MG63 (cell line): ENCODE results near the gene HNRNPA3. TPM values are rescaled to one million over a fixed set of nuclear protein-coding genes. Genes with fewer than 3 reads are reported as not detected.
"Not testable (repeated sequence)": the region's sequence is repeated elsewhere in the genome, so short reads cannot be mapped to it uniquely, and the experiment has no call there.

ENCODE experiments used
- DNase-seq: peaks from one replicate; pipeline ENCODE4 v3.0.0-alpha.2; 2020
- H3K27me3 ChIP-seq: fragments of 250-450 bp; sonication (Bioruptor Pico); 2 replicates; pipeline ENCODE4 v1.5.1; 2020; ENCODE audit warnings: mild to moderate bottlenecking, moderate library complexity
- H3K36me3 ChIP-seq: fragments of 250-450 bp; sonication (Bioruptor Pico); 2 replicates; pipeline ENCODE4 v1.5.1; 2020; ENCODE audit warnings: mild to moderate bottlenecking, moderate library complexity
- H3K4me3 ChIP-seq: fragments of 250-450 bp; sonication (Bioruptor Pico); 2 replicates; pipeline ENCODE4 v1.5.1; 2020; ENCODE audit warnings: mild to moderate bottlenecking, moderate library complexity
- H3K9me3 ChIP-seq: fragments of 250-450 bp; sonication (Bioruptor Pico); 2 replicates; pipeline ENCODE4 v1.5.1; 2020; ENCODE audit warnings: mild to moderate bottlenecking, moderate library complexity
- total RNA-seq: library from RNA; depleted of rRNA; stranded (reverse); fragments of >200 nt; shearing (Covaris generic); gene quantifications from 2 replicates; pipeline ENCODE4 v1.2.3, GENCODE V29; 2014; ENCODE audit warnings: low replicate concordance

HNRNPA3 gene
- total RNA-seq, 1 experiment from 2014 or later = 21.1 TPM

- H3K36me3 ChIP-seq = peaks cover 89% of the 10 kb centered on the region
- no peak for DNase-seq
- no peaks in the 10 kb centered on the region for H3K9me3 ChIP-seq
- H3K27me3 ChIP-seq = no peaks in the 10 kb centered on the region
- H3K4me3 ChIP-seq = no peak overlapping the region
Measured at GRCh38 chr2:177217247-177217843, 4.8 kb downstream of the HNRNPA3 start.

GRCh38 chr2:177219787-177220186, 7.2 kb downstream of the HNRNPA3 start:
- not testable (repeated sequence) for H3K27me3 ChIP-seq, DNase-seq
- H3K36me3 ChIP-seq = peaks cover 90% of the 10 kb centered on the region

GRCh38 chr2:177221534-177221933, 8.9 kb downstream of the HNRNPA3 start:
- no peak for DNase-seq
- Histone ChIP-seq H3K36me3 (peaks cover 82% of the 10 kb centered on the region), H3K9me3 (no peaks in the 10 kb centered on the region), H3K4me3 (no peak overlapping the region), H3K27me3 (no peaks in the 10 kb centered on the region)

More at GRCh38 chr2:177219787-177220186, 7.2 kb downstream of the HNRNPA3 start:
- H3K4me3 ChIP-seq, H3K9me3 ChIP-seq: not testable (repeated sequence)

GRCh38 chr2:177221970-177222369, 9.4 kb downstream of the HNRNPA3 start:
- Histone ChIP-seq H3K9me3 (no peaks in the 10 kb centered on the region), H3K4me3 (no peak overlapping the region), H3K36me3 (peaks cover 80% of the 10 kb centered on the region), H3K27me3 (no peaks in the 10 kb centered on the region)
- DNase-seq = no peak

GRCh38 chr2:177223436-177223835, 10.8 kb downstream of the HNRNPA3 start:
- H3K27me3 ChIP-seq, H3K4me3 ChIP-seq, H3K9me3 ChIP-seq, DNase-seq: not testable (repeated sequence)
- H3K36me3 ChIP-seq = peaks cover 74% of the 10 kb centered on the region

GRCh38 chr2:177225965-177226360, 13.4 kb downstream of the HNRNPA3 start:
- Histone ChIP-seq H3K36me3 (peaks cover 76% of the 10 kb centered on the region), H3K27me3 (no peaks in the 10 kb centered on the region), H3K4me3 (no peak overlapping the region), H3K9me3 (no peaks in the 10 kb centered on the region)
- no peak for DNase-seq

GRCh38 chr2:177229442-177230242, 17.0 kb downstream of the HNRNPA3 start:
- no peak overlapping the region for H3K4me3 ChIP-seq
- H3K9me3 ChIP-seq = no peaks in the 10 kb centered on the region
- H3K27me3 ChIP-seq = no peaks in the 10 kb centered on the region
- no peak for DNase-seq
- H3K36me3 ChIP-seq = peaks cover 81% of the 10 kb centered on the region

- H3K36me3 ChIP-seq = peaks cover 89% of the 10 kb centered on the region
Measured at GRCh38 chr2:177231270-177231669, 18.7 kb downstream of the HNRNPA3 start.

GRCh38 chr2:177232098-177232704, 19.6 kb downstream of the HNRNPA3 start:
- no peaks in the 10 kb centered on the region for H3K9me3 ChIP-seq
- H3K36me3 ChIP-seq = peaks cover 88% of the 10 kb centered on the region
- no peak overlapping the region for H3K4me3 ChIP-seq
- H3K27me3 ChIP-seq = no peaks in the 10 kb centered on the region
- no peak for DNase-seq

More at GRCh38 chr2:177231270-177231669, 18.7 kb downstream of the HNRNPA3 start:
- Histone ChIP-seq H3K4me3 (no peak overlapping the region), H3K9me3 (no peaks in the 10 kb centered on the region), H3K27me3 (no peaks in the 10 kb centered on the region)
- no peak for DNase-seq

- no peak overlapping the region for H3K4me3 ChIP-seq
- peaks cover 92% of the 10 kb centered on the region for H3K36me3 ChIP-seq
- DNase-seq = no peak
- H3K9me3 ChIP-seq = no peaks in the 10 kb centered on the region
- no peaks in the 10 kb centered on the region for H3K27me3 ChIP-seq
Measured at GRCh38 chr2:177234267-177234666, 21.7 kb downstream of the HNRNPA3 start.

GRCh38 chr2:177235855-177236437, 23.4 kb downstream of the HNRNPA3 start:
- peaks cover 83% of the 10 kb centered on the region for H3K36me3 ChIP-seq
- no peak overlapping the region for H3K4me3 ChIP-seq
- H3K9me3 ChIP-seq = no peaks in the 10 kb centered on the region
- no peak for DNase-seq
- H3K27me3 ChIP-seq = no peaks in the 10 kb centered on the region

- peaks cover 63% of the 10 kb centered on the region for H3K36me3 ChIP-seq
Measured at GRCh38 chr2:177237932-177238331, 25.3 kb downstream of the HNRNPA3 start.

GRCh38 chr2:177239053-177239452, 26.5 kb downstream of the HNRNPA3 start:
- H3K36me3 ChIP-seq = peaks cover 60% of the 10 kb centered on the region
- no peaks in the 10 kb centered on the region for H3K9me3 ChIP-seq
- H3K27me3 ChIP-seq = no peaks in the 10 kb centered on the region
- H3K4me3 ChIP-seq = no peak overlapping the region
- DNase-seq = no peak

More at GRCh38 chr2:177237932-177238331, 25.3 kb downstream of the HNRNPA3 start:
- H3K4me3 ChIP-seq = no peak overlapping the region
- H3K27me3 ChIP-seq = no peaks in the 10 kb centered on the region
- no peak for DNase-seq
- no peaks in the 10 kb centered on the region for H3K9me3 ChIP-seq

GRCh38 chr2:177239932-177240630, 27.5 kb downstream of the HNRNPA3 start:
- no peak overlapping the region for H3K4me3 ChIP-seq
- DNase-seq = no peak

GRCh38 chr2:177241711-177242120, 29.1 kb downstream of the HNRNPA3 start:
- no peak for DNase-seq
- Histone ChIP-seq H3K4me3 (peak overlapping the region; percentile 14), H3K27me3 (no peaks in the 10 kb centered on the region), H3K9me3 (no peaks in the 10 kb centered on the region), H3K36me3 (peaks cover 44% of the 10 kb centered on the region)

More at GRCh38 chr2:177239932-177240630, 27.5 kb downstream of the HNRNPA3 start:
- Histone ChIP-seq H3K9me3 (no peaks in the 10 kb centered on the region), H3K36me3 (peaks cover 56% of the 10 kb centered on the region), H3K27me3 (no peaks in the 10 kb centered on the region)

GRCh38 chr2:177242121-177242987, 29.8 kb downstream of the HNRNPA3 start:
- Histone ChIP-seq H3K27me3 (no peaks in the 10 kb centered on the region), H3K9me3 (no peaks in the 10 kb centered on the region), H3K4me3 (peak overlapping the region; percentile 14)

More at GRCh38 chr2:177242121-177242987, 29.8 kb downstream of the HNRNPA3 start:
- peaks cover 39% of the 10 kb centered on the region for H3K36me3 ChIP-seq
- DNase-seq = no peak
